Loucy (cell line): ENCODE measurements around the gene MICAL2.

ENCODE experiments used
- CTCF ChIP-seq: fragments of 200-600 bp; sonication (generic); conservative IDR thresholded peaks from 2 replicates; pipeline ENCODE4 v1.5.1; 2014; ENCODE audit warnings: mild to moderate bottlenecking, antibody characterized with exemption, low read length
- EZH2phosphoT487 ChIP-seq: fragments of 200-600 bp; IDR thresholded peaks from 2 replicates; pipeline ENCODE4 v1.6.1; 2018; ENCODE audit warnings: antibody characterized with exemption, mild to moderate bottlenecking, moderate library complexity, borderline replicate concordance

GRCh38 chr11:12121011-12121410 is 10.6 kb downstream of the MICAL2 start:
- no peak for TF ChIP-seq CTCF
- TF ChIP-seq EZH2phosphoT487, result no peak
